PC-9 (cell line): Measurements from ENCODE around the gene PLEKHF1. TPM values are rescaled to one million over a fixed set of nuclear protein-coding genes. Genes with fewer than 3 reads are reported as not detected.

ENCODE experiments used
- BruUV-seq: library from RNA; stranded (reverse); fragments of 400-500 nt; replicated peaks from 2 replicates; lab custom pipeline; 2021; lab: Mats Ljungman, UMichigan
- CTCF ChIA-PET: fragments of 300-600 bp; sonication (Branson Sonifier 250); formaldehyde crosslinking; loops from one replicate; lab custom pipeline; 2022; ENCODE audit warnings: antibody characterized with exemption; lab: Charles Lee
- POLR2A ChIA-PET: fragments of 300-600 bp; sonication (Branson Sonifier 250); formaldehyde crosslinking; loops from one replicate; lab custom pipeline; 2022; ENCODE audit warnings: antibody characterized with exemption; ENCODE audit not compliant: unreplicated experiment; lab: Charles Lee
- DNase-seq, 2 experiments: peaks; one replicate each; pipeline versions ENCODE4 v3.0.0 to v3.0.0-alpha.2; 2015 to 2022; ENCODE audit warnings: mixed read lengths in 1 of 2
- H2AFZ ChIP-seq: fragments of 200-600 bp; sonication (generic); 2 replicates; pipeline ENCODE4 v1.8.1; 2017; ENCODE audit warnings: antibody characterized with exemption
- H3F3A ChIP-seq: fragments of 200-600 bp; sonication (generic); 2 replicates; pipeline ENCODE4 v1.8.1; 2017; ENCODE audit warnings: antibody characterized with exemption, mild to moderate bottlenecking, low read depth; ENCODE audit not compliant: insufficient read depth
- H3K27ac ChIP-seq: fragments of 200-600 bp; sonication (generic); 2 replicates; pipeline ENCODE4 v1.6.1; 2016; ENCODE audit warnings: mixed run types
- H3K27me3 ChIP-seq: fragments of 200-600 bp; sonication (generic); 2 replicates; pipeline ENCODE4 v1.6.1; 2016; ENCODE audit warnings: low read depth, mixed run types; ENCODE audit not compliant: insufficient read depth
- H3K36me3 ChIP-seq: fragments of 200-600 bp; sonication (generic); 2 replicates; pipeline ENCODE4 v1.6.1; 2016; ENCODE audit warnings: low read depth, mixed run types
- H3K4me1 ChIP-seq: fragments of 200-600 bp; sonication (generic); replicated peaks from 2 replicates; pipeline ENCODE4 v1.6.1; 2016; ENCODE audit warnings: mixed run types; ENCODE audit not compliant: insufficient read depth
- H3K4me2 ChIP-seq: fragments of 200-600 bp; sonication (generic); 2 replicates; pipeline ENCODE4 v1.6.1; 2017; ENCODE audit warnings: mixed run types
- H3K4me3 ChIP-seq: fragments of 200-600 bp; sonication (generic); 2 replicates; pipeline ENCODE4 v1.6.1; 2016; ENCODE audit warnings: mixed run types
- H3K79me2 ChIP-seq: fragments of 200-600 bp; sonication (generic); 2 replicates; pipeline ENCODE4 v1.6.1; 2017; ENCODE audit warnings: low read depth, mixed run types
- H3K9me2 ChIP-seq: fragments of 200-600 bp; sonication (generic); 2 replicates; pipeline ENCODE4 v1.8.1; 2017; ENCODE audit warnings: mild to moderate bottlenecking; ENCODE audit not compliant: insufficient read depth
- H3K9me3 ChIP-seq: fragments of 200-600 bp; sonication (generic); 2 replicates; pipeline ENCODE4 v1.8.1; 2016; ENCODE audit warnings: low read depth; ENCODE audit not compliant: insufficient read depth
- H4K20me1 ChIP-seq: fragments of 200-600 bp; sonication (generic); 2 replicates; pipeline ENCODE4 v1.8.1; 2017; ENCODE audit not compliant: insufficient read depth
- CTCF ChIP-seq: fragments of 200-600 bp; sonication (generic); conservative IDR thresholded peaks from 2 replicates; pipeline ENCODE4 v1.6.1; 2017; ENCODE audit warnings: mixed run types, antibody characterized with exemption, mild to moderate bottlenecking, moderate library complexity
- EZH2 ChIP-seq: fragments of 200-600 bp; sonication (generic); IDR thresholded peaks from 2 replicates; pipeline ENCODE4 v1.8.0; 2017; ENCODE audit warnings: antibody characterized with exemption, low read depth
- intact Hi-C: fragments of 100-400 bp; cut with micrococcal nuclease; formaldehyde crosslinking; loops from one replicate; pipeline ENCODE4 v1.10.0; 2022; ENCODE audit not compliant: unreplicated experiment
- total RNA-seq: library from RNA; stranded (reverse); gene quantifications from 2 replicates; pipeline ENCODE4 v1.2.3, GENCODE V29; 2021

Gene PLEKHF1
- total RNA-seq, 1 experiment from 2014 or later: 16.0 TPM

GRCh38 chr19:29671393-29672160 is 6.3 kb downstream of the PLEKHF1 start:
- Histone ChIP-seq H3F3A (peaks cover 45% of the 10 kb centered on the region), H3K4me1 (peaks cover 63% of the 10 kb centered on the region), H4K20me1 (peaks cover 23% of the 10 kb centered on the region), H2AFZ (no peak overlapping the region), H3K9me2 (no peaks in the 10 kb centered on the region), H3K36me3 (peaks cover 37% of the 10 kb centered on the region; the same call in 1 of the 2 replicates), H3K9me3 (no peaks in the 10 kb centered on the region), H3K4me3 (no peak overlapping the region; the same call in 1 of the 2 replicates), H3K27me3 (no peaks in the 10 kb centered on the region), H3K4me2 (peak overlapping the region; percentile 57), H3K79me2 (peaks cover 83% of the 10 kb centered on the region), H3K27ac (peak overlapping the region; percentile 75)
- ChIA-PET CTCF (interaction anchor here (0.6 to 1.0 kb wide), 3 partner anchors 9 to 45 kb away, joined by 3 to 4 read pairs (median 4); no protein-coding TSS in a partner anchor), POLR2A (interaction anchor here (0.6 to 0.7 kb wide), 5 partner anchors 26 to 172 kb away, joined by 3 to 18 read pairs (median 5); no protein-coding TSS in a partner anchor)
- DNase-seq: peak; percentile 82 to 92
- TF ChIP-seq EZH2 (no peak), CTCF (peak; percentile 58)
- intact Hi-C loops: loop anchor here (2.0 kb wide), 1 partner anchor 61 kb away; no protein-coding TSS in a partner anchor
- no TSS peak for BruUV-seq

- TF ChIP-seq CTCF: no peak
- no peak for TF ChIP-seq EZH2
- CTCF ChIA-PET: interaction anchor here (0.6 kb wide), 1 partner anchor 10 kb away, joined by 3 read pairs; no protein-coding TSS in a partner anchor
- H3K36me3 ChIP-seq: peaks cover 32% of the 10 kb centered on the region; the same call in 1 of the 2 replicates
- H3K4me3 ChIP-seq: no peak overlapping the region
- BruUV-seq: no TSS peak
- H3F3A ChIP-seq: peaks cover 38% of the 10 kb centered on the region
- peak overlapping the region; percentile 57; the same call in 1 of the 2 replicates for H3K4me2 ChIP-seq
- H4K20me1 ChIP-seq: peaks cover 22% of the 10 kb centered on the region
- H3K27me3 ChIP-seq: no peaks in the 10 kb centered on the region
- POLR2A ChIA-PET: no interaction called here
- H3K4me1 ChIP-seq: peaks cover 63% of the 10 kb centered on the region
- peak overlapping the region; percentile 75 for H3K27ac ChIP-seq
- peaks cover 74% of the 10 kb centered on the region for H3K79me2 ChIP-seq
- no peak for DNase-seq
- no peaks in the 10 kb centered on the region for H3K9me3 ChIP-seq
- no peaks in the 10 kb centered on the region for H3K9me2 ChIP-seq
- intact Hi-C loops: no loop called here
- no peak overlapping the region for H2AFZ ChIP-seq
These were observed 7.2 kb downstream of the PLEKHF1 start for GRCh38 chr19:29672319-29672932.

GRCh38 chr19:29672933-29673336 is 7.7 kb downstream of the PLEKHF1 start:
- Histone ChIP-seq H3K36me3 (peaks cover 29% of the 10 kb centered on the region; the same call in 1 of the 2 replicates), H3K9me3 (no peaks in the 10 kb centered on the region), H2AFZ (no peak overlapping the region), H3K4me2 (no peak overlapping the region), H3K79me2 (peaks cover 69% of the 10 kb centered on the region), H3K27ac (no peak overlapping the region), H3K4me1 (peaks cover 59% of the 10 kb centered on the region), H4K20me1 (peaks cover 21% of the 10 kb centered on the region), H3K4me3 (no peak overlapping the region), H3F3A (peaks cover 38% of the 10 kb centered on the region), H3K27me3 (no peaks in the 10 kb centered on the region), H3K9me2 (no peaks in the 10 kb centered on the region)
- BruUV-seq: no TSS peak
- no peak for DNase-seq
- intact Hi-C loops: no loop called here
- POLR2A ChIA-PET: no interaction called here
- CTCF ChIA-PET: no interaction called here
- TF ChIP-seq CTCF (no peak), EZH2 (no peak)
